Erythroblast (primary cell): ENCODE measurements around the gene RNF103.

Experiments used
- GATA1 ChIP-seq: IDR thresholded peaks from 2 replicates; pipeline ENCODE4 v1.6.1; 2011; ENCODE audit warnings: low read depth, mild to moderate bottlenecking, control low read depth, low read length, moderate library complexity
- POLR2A ChIP-seq: IDR thresholded peaks from 2 replicates; pipeline ENCODE4 v1.6.1; 2011; ENCODE audit warnings: mild to moderate bottlenecking, low read length

GRCh38 chr2:86627550-86627949, 3.9 kb upstream of the RNF103 start:
- TF ChIP-seq POLR2A = no peak
- TF ChIP-seq GATA1 = no peak
